ENCODE results near the gene PTTG1IP2.
A peak's percentile ranks its signal among the peaks of the same experiment; 100 is the strongest.
"Not testable (repeated sequence)": the region's sequence is repeated elsewhere in the genome, so short reads cannot be mapped to it uniquely, and the experiment has no call there.

Gene PTTG1IP2

DNA sequence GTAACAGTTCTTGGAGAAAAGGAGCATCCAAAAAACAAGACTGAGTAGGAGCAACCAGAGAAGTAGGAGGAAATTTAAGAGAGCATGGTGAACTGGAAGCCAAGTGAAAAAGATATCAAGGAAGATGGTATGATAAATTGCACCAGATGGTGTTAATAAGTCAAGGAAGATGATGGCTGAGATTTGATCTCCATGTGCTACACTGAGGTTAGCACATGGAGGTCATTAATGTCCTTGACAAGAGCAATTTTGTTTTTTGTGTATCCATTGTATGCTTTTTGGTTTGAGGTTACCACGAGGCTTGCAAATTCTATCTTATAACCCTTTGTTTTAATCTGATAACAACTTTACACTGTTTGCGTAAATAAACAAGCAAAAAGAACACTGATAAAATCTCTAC lies 11.3 kb upstream of the PTTG1IP2 start:
- no peak overlapping the region for H3K4me3 Mint-ChIP-seq
- no peak overlapping the region for H3K27ac Mint-ChIP-seq
- H3K9me3 Mint-ChIP-seq = no peaks in the 10 kb centered on the region
- ATAC-seq (replicated peaks) (no peak), DNase-seq (no peak)
- peaks cover 7 to 11% of the 10 kb centered on the region in 2 donors for H3K27me3 Mint-ChIP-seq
- H3K4me1 Mint-ChIP-seq (ENCODE audit: low read depth in 2 of 2) = peaks cover 8% of the 10 kb centered on the region in 2 donors
- no peaks in the 10 kb centered on the region for H3K36me3 Mint-ChIP-seq (ENCODE audit: insufficient read depth)

DNA sequence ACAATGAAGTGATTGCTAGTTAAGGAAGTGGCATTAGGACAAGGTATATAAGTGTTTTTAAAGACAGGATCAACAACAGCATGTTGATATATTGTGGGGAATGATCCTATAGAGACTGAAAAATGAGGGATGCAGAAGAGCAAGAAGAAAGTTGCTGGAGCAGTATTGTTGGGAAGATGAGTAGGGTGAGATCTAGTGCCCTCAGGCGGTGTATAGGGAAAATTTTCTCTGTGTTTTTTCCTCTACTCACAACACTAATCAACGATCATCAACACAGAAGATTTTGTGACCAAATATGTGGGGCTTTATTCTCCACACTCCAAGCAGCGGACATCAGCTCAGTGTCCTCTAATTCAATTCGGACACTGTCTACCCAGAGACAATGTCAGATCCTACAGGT lies 9.6 kb upstream of the PTTG1IP2 start:
- peaks cover 12 to 15% of the 10 kb centered on the region in 2 donors for H3K4me1 Mint-ChIP-seq (ENCODE audit: low read depth in 2 of 2)
- H3K9me3 Mint-ChIP-seq = peaks cover 0 to 2% of the 10 kb centered on the region in 2 donors
- peaks cover 7 to 11% of the 10 kb centered on the region in 2 donors for H3K27me3 Mint-ChIP-seq
- ATAC-seq (replicated peaks) (no peak), DNase-seq (no peak)
- H3K27ac Mint-ChIP-seq = no peak overlapping the region
- no peak overlapping the region for H3K4me3 Mint-ChIP-seq
- H3K36me3 Mint-ChIP-seq (ENCODE audit: insufficient read depth) = no peaks in the 10 kb centered on the region

DNA sequence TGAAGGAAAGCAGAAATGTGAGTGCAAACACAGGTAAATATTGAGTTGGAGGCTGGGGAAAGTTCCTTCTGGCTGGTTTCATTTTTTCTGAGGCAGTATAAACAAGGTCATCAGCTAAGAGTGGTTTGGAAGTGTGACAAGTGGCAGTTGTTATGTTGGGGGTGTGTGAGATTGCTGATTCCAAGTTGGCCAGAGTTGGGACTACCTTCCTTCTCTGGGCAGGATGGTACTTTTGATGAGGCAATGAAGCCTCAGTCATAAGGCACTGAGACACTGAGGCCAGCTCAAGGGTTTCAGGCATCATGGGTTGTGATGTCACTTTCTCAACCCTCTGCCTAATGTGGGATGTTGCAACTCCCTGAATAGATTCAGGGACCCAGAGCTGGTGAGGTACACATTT lies 8.2 kb upstream of the PTTG1IP2 start:
- no peaks in the 10 kb centered on the region for H3K27me3 Mint-ChIP-seq
- no peak for DNase-seq
- no peaks in the 10 kb centered on the region for H3K36me3 Mint-ChIP-seq (ENCODE audit: insufficient read depth)
- H3K4me3 Mint-ChIP-seq = no peak overlapping the region
- no peak for ATAC-seq (replicated peaks)
- no peak overlapping the region for H3K27ac Mint-ChIP-seq
- H3K4me1 Mint-ChIP-seq (ENCODE audit: low read depth in 2 of 2) = peaks cover 4 to 9% of the 10 kb centered on the region in 2 donors
- peaks cover 0 to 2% of the 10 kb centered on the region in 2 donors for H3K9me3 Mint-ChIP-seq

- H3K36me3 Mint-ChIP-seq (ENCODE audit: insufficient read depth); H3K9me3 Mint-ChIP-seq; H3K4me1 Mint-ChIP-seq (ENCODE audit: low read depth in 2 of 2); H3K27me3 Mint-ChIP-seq: not testable (repeated sequence)
- ATAC-seq (replicated peaks) = peak; percentile 67
- DNase-seq = peak in 1 of 3 experiments; percentile 6
- Mint-ChIP-seq H3K27ac (peak overlapping the region; percentile 2 to 89), H3K4me3 (peak overlapping the region; percentile 50 to 84)
Observed at GRCh38 chr7:90463151-90463628, 6.2 kb upstream of the PTTG1IP2 start.

- no peak for DNase-seq
- peaks cover 4 to 9% of the 10 kb centered on the region in 2 donors for H3K4me1 Mint-ChIP-seq (ENCODE audit: low read depth in 2 of 2)
- H3K9me3 Mint-ChIP-seq = peaks cover 0 to 2% of the 10 kb centered on the region in 2 donors
- H3K36me3 Mint-ChIP-seq (ENCODE audit: insufficient read depth) = no peaks in the 10 kb centered on the region
- no peak overlapping the region for H3K4me3 Mint-ChIP-seq
- ATAC-seq (replicated peaks) = no peak
- no peak overlapping the region for H3K27ac Mint-ChIP-seq
- peaks cover 4 to 15% of the 10 kb centered on the region in 2 donors for H3K27me3 Mint-ChIP-seq
Observed at GRCh38 chr7:90465816-90466215, 3.6 kb upstream of the PTTG1IP2 start.

- Mint-ChIP-seq H3K27me3 (peaks cover 36 to 76% of the 10 kb centered on the region in 2 donors), H3K27ac (no peak overlapping the region), H3K4me3 (no peak overlapping the region), H3K4me1 (ENCODE audit: low read depth in 2 of 2) (no peaks in the 10 kb centered on the region), H3K36me3 (ENCODE audit: insufficient read depth) (peaks cover 3% of the 10 kb centered on the region), H3K9me3 (no peaks in the 10 kb centered on the region)
- no peak for DNase-seq
- ATAC-seq (replicated peaks) = no peak
Observed at GRCh38 chr7:90472805-90473540, 3.5 kb downstream of the PTTG1IP2 start.

DNA sequence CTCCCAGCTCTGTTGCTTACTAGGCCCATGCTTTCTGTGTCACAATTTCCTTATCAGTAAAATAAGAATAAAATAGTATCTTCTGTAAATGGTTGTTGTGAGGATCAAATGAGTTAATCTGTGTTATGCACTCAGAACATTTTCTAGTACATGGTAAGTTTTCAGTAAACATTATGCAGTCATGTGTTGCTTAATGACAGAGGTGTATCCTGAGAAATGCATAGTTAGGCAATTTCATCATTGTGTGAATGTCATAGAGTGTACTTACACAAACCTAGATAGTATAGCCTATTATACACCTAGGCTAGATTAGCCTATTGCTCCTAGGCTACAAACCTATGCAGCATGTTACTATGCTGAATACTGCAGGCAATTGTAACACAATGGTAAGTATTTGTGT lies 4.4 kb downstream of the PTTG1IP2 start:
- ATAC-seq (replicated peaks) = no peak
- no peaks in the 10 kb centered on the region for H3K4me1 Mint-ChIP-seq (ENCODE audit: low read depth in 2 of 2)
- peaks cover 3% of the 10 kb centered on the region for H3K36me3 Mint-ChIP-seq (ENCODE audit: insufficient read depth)
- no peak overlapping the region for H3K4me3 Mint-ChIP-seq
- no peak overlapping the region for H3K27ac Mint-ChIP-seq
- DNase-seq = no peak
- H3K27me3 Mint-ChIP-seq = peaks cover 36 to 75% of the 10 kb centered on the region in 2 donors
- no peaks in the 10 kb centered on the region for H3K9me3 Mint-ChIP-seq

GRCh38 chr7:90474284-90475210 lies 5.1 kb downstream of the PTTG1IP2 start:
- H3K9me3 Mint-ChIP-seq = no peaks in the 10 kb centered on the region
- ATAC-seq (replicated peaks) = no peak

DNA sequence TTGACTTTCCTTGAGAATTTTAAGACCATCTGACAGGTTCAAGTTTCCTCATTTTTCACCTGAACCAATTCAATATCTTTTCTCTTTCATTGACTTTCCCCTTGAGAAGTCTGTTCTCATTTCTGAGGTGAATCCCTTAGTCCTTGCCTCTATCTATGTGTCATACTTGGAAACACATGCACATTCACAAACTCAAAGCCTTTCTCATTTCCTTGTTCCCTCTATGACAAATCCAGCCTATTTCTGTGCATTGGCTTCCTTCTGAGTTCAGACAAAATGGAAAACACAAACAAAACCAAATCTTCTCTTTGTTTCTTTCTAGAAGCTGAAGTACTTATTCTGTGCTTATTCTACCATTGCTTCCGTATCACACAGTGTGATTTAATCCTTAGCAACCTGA lies 13.8 kb downstream of the PTTG1IP2 start:
- no peak for DNase-seq
- H3K36me3 Mint-ChIP-seq (ENCODE audit: insufficient read depth) = no peaks in the 10 kb centered on the region
- ATAC-seq (replicated peaks) = no peak
- peaks cover 13 to 28% of the 10 kb centered on the region in 2 donors for H3K27me3 Mint-ChIP-seq
- H3K27ac Mint-ChIP-seq = no peak overlapping the region
- H3K9me3 Mint-ChIP-seq = no peaks in the 10 kb centered on the region
- no peak overlapping the region for H3K4me3 Mint-ChIP-seq
- H3K4me1 Mint-ChIP-seq (ENCODE audit: low read depth in 2 of 2) = no peaks in the 10 kb centered on the region

More at GRCh38 chr7:90474284-90475210, 5.1 kb downstream of the PTTG1IP2 start:
- peaks cover 36 to 67% of the 10 kb centered on the region in 2 donors for H3K27me3 Mint-ChIP-seq
- H3K27ac Mint-ChIP-seq = no peak overlapping the region
- no peak for DNase-seq
- H3K4me1 Mint-ChIP-seq (ENCODE audit: low read depth in 2 of 2) = no peaks in the 10 kb centered on the region
- peaks cover 3% of the 10 kb centered on the region for H3K36me3 Mint-ChIP-seq (ENCODE audit: insufficient read depth)
- H3K4me3 Mint-ChIP-seq = no peak overlapping the region

GRCh38 chr7:90484706-90485105 lies 15.3 kb downstream of the PTTG1IP2 start:
- Mint-ChIP-seq H3K4me3 (no peak overlapping the region), H3K27me3 (peaks cover 13 to 35% of the 10 kb centered on the region in 2 donors), H3K36me3 (ENCODE audit: insufficient read depth) (no peaks in the 10 kb centered on the region), H3K9me3 (no peaks in the 10 kb centered on the region), H3K4me1 (ENCODE audit: low read depth in 2 of 2) (no peaks in the 10 kb centered on the region), H3K27ac (no peak overlapping the region)
- ATAC-seq (replicated peaks) (no peak), DNase-seq (no peak)

DNA sequence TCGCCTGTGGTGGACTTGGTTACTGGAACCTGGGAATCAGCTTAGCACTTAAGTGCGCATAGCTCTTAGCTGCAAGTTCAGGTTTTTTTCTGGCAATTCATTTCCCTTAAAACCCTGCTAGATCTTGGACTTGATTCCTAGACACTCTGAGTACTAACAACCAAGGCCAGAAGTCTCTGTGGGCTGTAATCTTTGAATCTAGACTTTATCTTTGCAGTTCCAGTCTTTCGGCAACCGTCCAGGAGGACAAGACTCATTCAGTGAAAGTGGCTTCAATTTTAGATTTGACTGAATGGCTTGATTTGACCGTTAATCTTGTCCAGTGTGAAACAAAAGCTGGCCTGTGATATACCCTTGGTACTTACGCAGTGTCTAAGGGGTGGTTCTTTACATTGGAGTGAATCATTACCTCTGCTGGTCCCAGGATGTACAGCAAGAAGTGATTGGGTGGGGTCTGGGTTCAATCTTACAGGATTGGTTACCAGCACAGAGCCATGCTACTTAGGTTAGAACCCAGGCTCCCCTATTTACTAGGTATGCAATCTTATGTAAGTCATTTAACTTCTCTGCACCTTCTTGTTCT lies 16.4 kb downstream of the PTTG1IP2 start:
- no peaks in the 10 kb centered on the region for H3K4me1 Mint-ChIP-seq (ENCODE audit: low read depth in 2 of 2)
- H3K9me3 Mint-ChIP-seq = no peaks in the 10 kb centered on the region
- ATAC-seq (replicated peaks) (no peak), DNase-seq (no peak)
- no peak overlapping the region for H3K27ac Mint-ChIP-seq
- H3K36me3 Mint-ChIP-seq (ENCODE audit: insufficient read depth) = no peaks in the 10 kb centered on the region
- H3K27me3 Mint-ChIP-seq = peaks cover 13 to 35% of the 10 kb centered on the region in 2 donors
- H3K4me3 Mint-ChIP-seq = no peak overlapping the region

DNA sequence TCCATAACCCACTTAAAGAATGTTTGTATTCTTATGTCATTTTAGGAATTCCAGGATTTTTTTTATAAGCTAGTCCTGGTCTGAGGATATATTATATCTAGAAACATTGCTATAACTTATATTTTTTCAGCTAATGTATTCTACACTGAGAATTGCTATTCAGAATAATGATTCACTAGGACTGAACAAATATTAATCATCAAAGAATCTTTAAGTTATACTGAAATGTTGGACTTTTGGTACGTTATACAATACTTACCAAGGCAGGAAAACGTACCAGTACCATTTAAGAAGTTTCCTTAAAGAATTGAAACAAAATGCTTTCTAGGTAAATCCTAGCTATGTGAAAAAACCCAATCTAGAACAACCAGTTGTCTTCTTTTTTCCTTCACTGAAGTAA lies 18.4 kb downstream of the PTTG1IP2 start:
- Mint-ChIP-seq H3K27me3 (peaks cover 13 to 35% of the 10 kb centered on the region in 2 donors), H3K27ac (no peak overlapping the region), H3K4me1 (ENCODE audit: low read depth in 2 of 2) (no peaks in the 10 kb centered on the region), H3K4me3 (no peak overlapping the region), H3K9me3 (no peaks in the 10 kb centered on the region), H3K36me3 (ENCODE audit: insufficient read depth) (no peaks in the 10 kb centered on the region)
- ATAC-seq (replicated peaks) (no peak), DNase-seq (no peak)

GRCh38 chr7:90488220-90488619 lies 18.8 kb downstream of the PTTG1IP2 start:
- H3K27ac Mint-ChIP-seq = no peak overlapping the region
- H3K36me3 Mint-ChIP-seq (ENCODE audit: insufficient read depth) = no peaks in the 10 kb centered on the region
- H3K4me1 Mint-ChIP-seq (ENCODE audit: low read depth in 2 of 2) = no peaks in the 10 kb centered on the region
- DNase-seq (no peak), ATAC-seq (replicated peaks) (no peak)
- H3K4me3 Mint-ChIP-seq = no peak overlapping the region
- no peaks in the 10 kb centered on the region for H3K9me3 Mint-ChIP-seq
- H3K27me3 Mint-ChIP-seq = peaks cover 9 to 33% of the 10 kb centered on the region in 2 donors

Data from effector memory CD8-positive, alpha-beta T cell (primary cell).